H9 (cell line): ENCODE data around the gene MYO18A. TPM values are rescaled to one million over a fixed set of nuclear protein-coding genes. Genes with fewer than 3 reads are reported as not detected.

ENCODE experiments used
- DNase-seq: peaks from one replicate; pipeline ENCODE4 v3.0.0-alpha.2; 2017
- H2AFZ ChIP-seq: one replicate; pipeline ENCODE4 v1.6.1; 2013; ENCODE audit warnings: mild to moderate bottlenecking, low read length, control low read depth, moderate library complexity
- H2AK5ac ChIP-seq: 2 replicates; pipeline ENCODE4 v1.6.1; 2013; ENCODE audit warnings: low read length, control low read depth, mixed read lengths; ENCODE audit not compliant: insufficient read length
- H2BK120ac ChIP-seq: one replicate; pipeline ENCODE4 v1.6.1; 2013; ENCODE audit warnings: low read depth, mild to moderate bottlenecking, low read length, control low read depth, inconsistent platforms; ENCODE audit not compliant: poor library complexity, severe bottlenecking
- H2BK12ac ChIP-seq: 2 replicates; pipeline ENCODE4 v1.6.1; 2013; ENCODE audit warnings: low read length, control low read depth, mixed read lengths, low read depth; ENCODE audit not compliant: insufficient read length
- H2BK15ac ChIP-seq: 2 replicates; pipeline ENCODE4 v1.6.1; 2013; ENCODE audit warnings: low read depth, low read length, control low read depth
- H2BK20ac ChIP-seq: one replicate; pipeline ENCODE4 v1.6.1; 2013; ENCODE audit warnings: low read depth, mild to moderate bottlenecking, low read length, control low read depth, inconsistent platforms; ENCODE audit not compliant: poor library complexity, severe bottlenecking
- H2BK5ac ChIP-seq: 2 replicates; pipeline ENCODE4 v1.6.1; 2013; ENCODE audit warnings: low read length, control low read depth, mixed read lengths; ENCODE audit not compliant: insufficient read length
- H3K14ac ChIP-seq: 2 replicates; pipeline ENCODE4 v1.6.1; 2013; ENCODE audit warnings: low read length, control low read depth; ENCODE audit not compliant: insufficient read depth
- H3K18ac ChIP-seq: 2 replicates; pipeline ENCODE4 v1.6.1; 2013; ENCODE audit warnings: low read depth, mild to moderate bottlenecking, mixed read lengths, low read length, control low read depth; ENCODE audit not compliant: insufficient read length
- H3K23ac ChIP-seq: 2 replicates; pipeline ENCODE4 v1.6.1; 2013; ENCODE audit warnings: low read length, control low read depth, mixed read lengths, low read depth; ENCODE audit not compliant: insufficient read length
- H3K23me2 ChIP-seq: 2 replicates; pipeline ENCODE4 v1.6.1; 2013; ENCODE audit warnings: low read depth, mild to moderate bottlenecking, mixed read lengths, low read length, control low read depth; ENCODE audit not compliant: insufficient read length, poor library complexity, severe bottlenecking
- H3K27ac ChIP-seq: 2 replicates; pipeline ENCODE4 v1.5.1; 2013; ENCODE audit warnings: low read length, control low read depth, mixed read lengths, low read depth; ENCODE audit not compliant: insufficient read length
- H3K27me3 ChIP-seq: 2 replicates; pipeline ENCODE4 v1.6.1; 2013; ENCODE audit warnings: low read length, control low read depth, inconsistent platforms; ENCODE audit not compliant: insufficient read depth
- H3K4ac ChIP-seq: 2 replicates; pipeline ENCODE4 v1.6.1; 2013; ENCODE audit warnings: low read depth, mild to moderate bottlenecking, control low read depth, inconsistent platforms, low read length, moderate library complexity
- H3K4me1 ChIP-seq: 2 replicates; pipeline ENCODE4 v1.6.1; 2013; ENCODE audit warnings: low read length, control low read depth, inconsistent platforms; ENCODE audit not compliant: insufficient read depth
- H3K4me2 ChIP-seq: 2 replicates; pipeline ENCODE4 v1.6.1; 2013; ENCODE audit warnings: low read length, control low read depth, mixed read lengths; ENCODE audit not compliant: insufficient read length, insufficient read depth
- H3K56ac ChIP-seq: 2 replicates; pipeline ENCODE4 v1.6.1; 2013; ENCODE audit warnings: low read depth, mild to moderate bottlenecking, mixed read lengths, low read length, control low read depth; ENCODE audit not compliant: insufficient read length
- H3K79me1 ChIP-seq: 2 replicates; pipeline ENCODE4 v1.6.1; 2013; ENCODE audit warnings: low read depth, mild to moderate bottlenecking, moderate library complexity, low read length, control low read depth, inconsistent platforms; ENCODE audit not compliant: insufficient read depth, poor library complexity, severe bottlenecking
- H3K79me2 ChIP-seq: 2 replicates; pipeline ENCODE4 v1.6.1; 2013; ENCODE audit warnings: low read length, control low read depth, inconsistent platforms; ENCODE audit not compliant: insufficient read depth
- H3K9ac ChIP-seq: 2 replicates; pipeline ENCODE4 v1.6.1; 2013; ENCODE audit warnings: low read length, control low read depth, mixed read lengths; ENCODE audit not compliant: insufficient read length; ENCODE audit errors: extremely low read depth
- H3K9me3 ChIP-seq: one replicate; pipeline ENCODE4 v1.6.1; 2013; ENCODE audit warnings: low read depth, low read length, inconsistent platforms; ENCODE audit not compliant: control insufficient read depth
- H3T11ph ChIP-seq: one replicate; pipeline ENCODE4 v1.6.1; 2013; ENCODE audit warnings: mild to moderate bottlenecking, low read length, control low read depth, inconsistent platforms
- H4K20me1 ChIP-seq: one replicate; pipeline ENCODE4 v1.6.1; 2013; ENCODE audit not compliant: control insufficient read depth, insufficient read length, insufficient read depth
- H4K5ac ChIP-seq: 2 replicates; pipeline ENCODE4 v1.6.1; 2013; ENCODE audit warnings: low read depth, mild to moderate bottlenecking, mixed read lengths, low read length, control low read depth; ENCODE audit not compliant: insufficient read length
- H4K8ac ChIP-seq: replicated peaks from 2 replicates; pipeline ENCODE4 v1.6.1; 2013; ENCODE audit warnings: low read length, control low read depth, mixed read lengths, low read depth; ENCODE audit not compliant: insufficient read length
- H4K91ac ChIP-seq: 2 replicates; pipeline ENCODE4 v1.6.1; 2013; ENCODE audit warnings: low read depth, mild to moderate bottlenecking, moderate library complexity, mixed read lengths, low read length, control low read depth; ENCODE audit not compliant: insufficient read length
- H3K27ac Mint-ChIP-seq, 3 experiments: 2 replicates in 2 of 3; 3 replicates in 1 of 3; pipeline ENCODE4 v1.8.0; 2020 to 2021; ENCODE audit warnings: mixed read lengths in 3 of 3, mild to moderate bottlenecking in 1 of 3, moderate library complexity in 1 of 3
- H3K27me3 Mint-ChIP-seq: 2 replicates; pipeline ENCODE4 v1.8.0; 2021; ENCODE audit warnings: low read depth, mild to moderate bottlenecking, moderate library complexity, mixed read lengths
- H3K36me3 Mint-ChIP-seq, 3 experiments: 2 replicates in 2 of 3; 3 replicates in 1 of 3; pipeline ENCODE4 v1.8.0; 2020 to 2021; ENCODE audit warnings: low read depth in 3 of 3, mixed read lengths in 3 of 3; ENCODE audit not compliant: insufficient read depth in 1 of 3
- H3K4me1 Mint-ChIP-seq, 2 experiments: 2 replicates each; pipeline ENCODE4 v1.8.0; 2020; ENCODE audit warnings: mixed read lengths in 2 of 2
- H3K4me3 Mint-ChIP-seq, 2 experiments: 2 replicates in 1 of 2; 3 replicates in 1 of 2; pipeline ENCODE4 v1.8.0; 2020 to 2021; ENCODE audit warnings: mild to moderate bottlenecking in 2 of 2, mixed read lengths in 2 of 2, moderate library complexity in 1 of 2
- H3K9me3 Mint-ChIP-seq, 2 experiments: 2 replicates in 1 of 2; 3 replicates in 1 of 2; pipeline ENCODE4 v1.8.0; 2020; ENCODE audit warnings: mild to moderate bottlenecking in 2 of 2, mixed read lengths in 2 of 2, moderate library complexity in 1 of 2
- WGBS: extraction: QIAGEN DNeasy Blood & Tissue Kit; methylation state at CpG from one replicate; pipeline ENCODE4 v1.1.7; 2013; ENCODE audit warnings: missing lambda C conversion rate, low lambda C conversion rate, mixed read lengths; ENCODE audit not compliant: insufficient read length; ENCODE audit errors: extremely low coverage; 5-methylcytosine and 5-hydroxymethylcytosine counted together
- total RNA-seq: library from RNA; stranded (reverse); gene quantifications from 2 replicates; pipeline ENCODE4 v1.2.1, GENCODE V29; 2021
- TF ChIP-seq, protein P1 (sequence below): fragments of 200-600 bp; sonication (generic); conservative IDR thresholded peaks from 3 replicates; pipeline ENCODE4 v1.8.0; 2021; ENCODE audit warnings: antibody characterized with exemption, mild to moderate bottlenecking

MYO18A gene
- total RNA-seq, 1 experiment from 2014 or later = 21.6 TPM

DNA sequence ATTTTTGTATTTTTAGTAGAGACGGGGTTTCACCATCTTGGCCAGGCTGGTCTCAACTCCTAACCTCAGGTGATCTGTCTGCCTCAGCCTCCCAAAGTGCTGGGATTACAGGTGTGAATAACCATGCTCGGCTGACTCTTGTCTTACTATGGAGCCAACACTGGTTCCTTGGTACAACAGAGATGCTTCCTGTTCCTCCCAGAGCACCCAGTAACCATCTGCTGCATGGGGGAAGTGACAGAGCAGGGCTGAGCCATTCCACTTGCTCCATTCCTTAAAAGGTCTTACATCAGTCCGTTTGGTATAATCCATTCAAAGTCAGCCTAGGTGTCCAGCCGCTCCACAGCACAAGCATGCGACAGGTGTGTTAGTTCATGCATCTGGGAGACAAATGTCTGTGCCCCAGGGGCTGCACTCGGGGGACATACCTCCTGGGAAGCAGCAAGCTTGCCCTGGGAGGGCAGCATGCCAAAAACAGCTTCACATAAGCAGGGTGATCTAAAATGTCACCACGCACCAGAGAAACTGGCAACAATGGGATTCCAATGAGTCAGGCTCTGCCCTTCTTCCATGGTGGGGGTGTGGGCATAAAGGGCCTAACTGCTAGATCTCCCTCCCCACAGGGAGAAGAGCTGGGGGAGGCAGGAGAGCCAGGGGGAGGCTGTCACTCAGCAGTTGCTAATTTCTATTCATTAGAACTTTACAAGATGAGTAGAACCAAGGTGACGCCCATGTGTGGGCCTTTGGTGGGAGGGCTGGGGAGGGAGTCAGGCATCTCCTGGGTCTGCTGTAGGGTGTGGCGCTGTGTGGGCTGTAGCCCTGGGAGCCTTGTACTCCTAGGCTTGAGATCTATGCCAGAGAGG, 101.8 kb downstream of the MYO18A start:
- Histone ChIP-seq H3K9ac (no peak overlapping the region), H3K23me2 (no peaks in the 10 kb centered on the region), H4K8ac (no peak overlapping the region), H3K9me3 (no peaks in the 10 kb centered on the region), H3K27me3 (no peaks in the 10 kb centered on the region), H2BK120ac (no peak overlapping the region), H2BK5ac (no peak overlapping the region), H2AFZ (no peak overlapping the region), H3K14ac (no peak overlapping the region), H2AK5ac (no peak overlapping the region), H3K4me2 (no peak overlapping the region), H2BK15ac (no peak overlapping the region), H3K79me2 (no peaks in the 10 kb centered on the region), H4K5ac (no peak overlapping the region), H4K20me1 (no peaks in the 10 kb centered on the region), H3K4me1 (peaks cover 7% of the 10 kb centered on the region; the same call in 1 of the 2 replicates), H3T11ph (no peak overlapping the region), H3K18ac (no peak overlapping the region), H3K79me1 (no peaks in the 10 kb centered on the region), H3K4ac (no peak overlapping the region), H3K56ac (no peak overlapping the region), H4K91ac (no peak overlapping the region), H2BK20ac (no peak overlapping the region), H3K27ac (no peak overlapping the region), H3K23ac (no peak overlapping the region), H2BK12ac (no peak overlapping the region)
- peaks cover 42 to 61% of the 10 kb centered on the region in 2 experiments for H3K4me1 Mint-ChIP-seq
- H3K4me3 Mint-ChIP-seq = no peak overlapping the region
- no peak for DNase-seq
- no CpG with 5 or more reads among the region's 9 CpGs for WGBS
- H3K9me3 Mint-ChIP-seq = no peaks in the 10 kb centered on the region
- no peaks in the 10 kb centered on the region for H3K27me3 Mint-ChIP-seq
- peak overlapping the region in 2 of 3 experiments; percentile 16 to 34; a peak in 1 of 7 replicates for H3K27ac Mint-ChIP-seq
- TF ChIP-seq, protein P1, sequence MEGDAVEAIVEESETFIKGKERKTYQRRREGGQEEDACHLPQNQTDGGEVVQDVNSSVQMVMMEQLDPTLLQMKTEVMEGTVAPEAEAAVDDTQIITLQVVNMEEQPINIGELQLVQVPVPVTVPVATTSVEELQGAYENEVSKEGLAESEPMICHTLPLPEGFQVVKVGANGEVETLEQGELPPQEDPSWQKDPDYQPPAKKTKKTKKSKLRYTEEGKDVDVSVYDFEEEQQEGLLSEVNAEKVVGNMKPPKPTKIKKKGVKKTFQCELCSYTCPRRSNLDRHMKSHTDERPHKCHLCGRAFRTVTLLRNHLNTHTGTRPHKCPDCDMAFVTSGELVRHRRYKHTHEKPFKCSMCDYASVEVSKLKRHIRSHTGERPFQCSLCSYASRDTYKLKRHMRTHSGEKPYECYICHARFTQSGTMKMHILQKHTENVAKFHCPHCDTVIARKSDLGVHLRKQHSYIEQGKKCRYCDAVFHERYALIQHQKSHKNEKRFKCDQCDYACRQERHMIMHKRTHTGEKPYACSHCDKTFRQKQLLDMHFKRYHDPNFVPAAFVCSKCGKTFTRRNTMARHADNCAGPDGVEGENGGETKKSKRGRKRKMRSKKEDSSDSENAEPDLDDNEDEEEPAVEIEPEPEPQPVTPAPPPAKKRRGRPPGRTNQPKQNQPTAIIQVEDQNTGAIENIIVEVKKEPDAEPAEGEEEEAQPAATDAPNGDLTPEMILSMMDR = no peak
- H3K36me3 Mint-ChIP-seq = peaks cover 11 to 24% (median 20%) of the 10 kb centered on the region in 3 experiments; a peak in 6 of 7 replicates
